HG03378 (cell line): ENCODE measurements around the gene TMEM31.
"Not testable (repeated sequence)": the region's sequence is repeated elsewhere in the genome, so short reads cannot be mapped to it uniquely, and the experiment has no call there.

Source experiments
- ATAC-seq: cut with Tn5 transposase; IDR thresholded peaks from one replicate; pipeline ENCODE4 v1.9.1; 2021; ENCODE audit warnings: mild to moderate bottlenecking, moderate library complexity; ENCODE audit not compliant: unreplicated experiment

Gene TMEM31

DNA sequence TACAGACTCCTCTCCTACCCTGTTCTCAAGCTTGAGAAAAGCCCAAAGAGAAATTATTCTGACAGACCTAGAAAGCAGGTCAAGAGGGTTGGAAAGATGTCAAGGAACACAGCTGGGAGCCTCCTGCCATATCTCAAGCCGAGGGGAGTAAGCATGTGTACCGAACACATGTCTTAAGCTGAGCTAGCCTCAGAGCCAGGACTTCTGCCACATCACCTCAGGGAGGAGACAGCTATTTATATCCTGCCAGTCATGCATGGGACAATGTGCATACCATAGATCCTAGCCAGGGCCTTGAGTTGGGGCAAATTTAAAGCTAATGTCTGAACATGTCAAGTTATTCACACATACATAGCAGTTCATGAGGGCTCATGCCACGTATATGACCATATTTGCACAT, 11.8 kb downstream of the TMEM31 start:
- no peak for ATAC-seq

DNA sequence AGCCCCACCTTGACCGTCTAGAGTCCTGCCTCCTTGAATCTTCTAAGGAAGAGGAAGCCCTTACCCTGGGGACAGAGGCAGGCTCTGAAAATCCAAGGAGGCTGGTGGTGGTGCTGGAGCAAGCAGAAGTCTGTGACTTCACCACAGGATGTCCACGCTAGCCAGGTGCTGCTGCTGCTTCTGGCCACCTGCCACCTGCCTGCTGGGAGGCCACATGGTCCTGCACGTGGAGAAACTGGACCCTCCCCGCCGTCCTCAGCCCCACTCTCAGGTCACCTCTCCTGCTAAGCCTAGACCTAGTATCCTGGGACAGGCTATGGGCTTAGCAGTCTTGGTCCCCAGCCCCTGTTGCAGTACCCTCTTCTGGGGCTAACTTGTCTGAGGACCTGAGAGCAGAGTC, 15.8 kb downstream of the TMEM31 start:
- ATAC-seq, result no peak

DNA sequence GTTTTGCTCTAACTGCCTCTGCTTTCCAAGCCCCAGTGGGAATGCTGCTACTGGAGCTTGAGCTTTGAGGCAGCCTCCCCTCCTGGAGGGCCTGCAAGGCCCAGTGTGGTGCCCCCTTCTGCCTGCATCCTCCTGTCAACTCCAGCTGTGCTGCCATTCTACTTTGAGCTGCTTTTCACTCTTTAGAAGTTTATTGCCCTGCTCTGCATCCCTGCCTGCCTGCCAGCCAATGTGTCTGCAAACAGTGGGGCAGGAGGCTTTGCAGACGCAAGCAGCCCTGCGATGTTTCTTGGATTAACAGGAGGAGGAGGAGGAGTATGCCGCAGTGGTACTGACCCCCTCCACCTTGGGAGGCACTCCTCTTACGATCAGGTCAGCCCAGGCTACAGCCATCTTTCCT, 16.4 kb downstream of the TMEM31 start:
- no peak for ATAC-seq

GRCh38 chrX:103729015-103729414, 18.3 kb downstream of the TMEM31 start:
- ATAC-seq, result no peak

GRCh38 chrX:103730147-103730795, 19.6 kb downstream of the TMEM31 start:
- no peak for ATAC-seq

DNA sequence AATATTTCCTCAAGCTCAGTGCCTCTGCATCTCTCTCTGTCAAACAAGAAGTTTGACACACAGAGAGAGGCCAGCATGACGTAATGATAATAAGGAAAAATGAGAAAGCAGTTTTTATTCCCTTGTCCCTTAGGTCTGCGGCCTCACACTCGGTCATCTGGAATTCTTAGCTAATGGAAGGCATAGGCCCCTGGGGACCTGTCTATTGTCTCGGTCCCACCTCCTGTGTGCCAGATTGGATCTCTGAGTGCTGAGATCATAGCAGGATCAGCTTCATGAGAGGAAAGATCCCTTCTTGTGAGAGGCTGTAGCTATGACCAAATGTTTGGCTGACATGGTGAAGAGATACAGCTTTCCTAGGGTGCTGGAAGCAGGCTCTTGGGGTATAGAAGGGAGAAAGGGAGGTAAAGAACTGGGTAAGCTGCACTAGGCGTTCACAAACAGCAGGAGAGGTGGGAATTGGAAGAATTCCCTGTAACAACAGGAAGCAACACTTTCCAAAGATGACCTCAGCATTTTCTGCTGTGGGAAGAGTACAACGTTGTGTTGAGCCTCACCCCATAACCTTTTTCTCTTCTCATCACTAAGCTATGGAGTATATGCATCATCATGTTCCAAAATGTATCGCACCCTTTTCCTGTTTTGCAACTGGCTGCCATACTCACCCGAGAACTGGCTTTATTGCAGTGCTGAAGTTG, 20.2 kb downstream of the TMEM31 start:
- no peak for ATAC-seq

GRCh38 chrX:103733017-103733416, 22.3 kb downstream of the TMEM31 start:
- ATAC-seq, result no peak

DNA sequence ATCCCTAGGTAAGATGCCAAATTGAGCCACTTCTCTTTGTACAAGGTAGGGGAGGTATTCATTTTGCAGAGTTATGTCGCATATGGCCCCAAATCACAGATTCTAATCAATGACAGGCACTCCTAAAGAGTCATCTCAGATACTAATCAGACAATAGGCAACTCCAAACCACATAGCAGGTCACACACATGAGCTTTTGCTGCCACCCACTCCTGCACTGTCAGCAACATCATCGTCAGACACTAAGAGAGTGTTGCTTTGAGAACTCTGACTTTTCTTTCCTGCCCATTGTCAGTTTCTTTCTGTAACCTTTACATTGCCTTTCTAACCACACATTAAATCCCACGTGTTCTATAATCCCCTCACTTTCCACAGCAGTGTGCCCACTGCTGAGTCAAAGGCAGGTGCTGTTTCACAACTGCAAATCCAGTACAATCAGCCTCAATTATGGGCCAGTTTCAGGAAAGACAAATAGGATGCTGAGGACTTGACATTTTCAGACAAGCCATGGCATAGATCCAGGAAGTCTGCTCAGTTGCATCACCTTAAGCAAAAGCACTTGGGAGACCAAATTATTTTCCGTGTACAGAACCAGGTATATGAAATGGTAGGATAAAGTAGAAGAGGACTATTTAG, 23.5 kb downstream of the TMEM31 start:
- no peak for ATAC-seq

GRCh38 chrX:103737696-103738095, 27.0 kb downstream of the TMEM31 start:
- ATAC-seq, result no peak

DNA sequence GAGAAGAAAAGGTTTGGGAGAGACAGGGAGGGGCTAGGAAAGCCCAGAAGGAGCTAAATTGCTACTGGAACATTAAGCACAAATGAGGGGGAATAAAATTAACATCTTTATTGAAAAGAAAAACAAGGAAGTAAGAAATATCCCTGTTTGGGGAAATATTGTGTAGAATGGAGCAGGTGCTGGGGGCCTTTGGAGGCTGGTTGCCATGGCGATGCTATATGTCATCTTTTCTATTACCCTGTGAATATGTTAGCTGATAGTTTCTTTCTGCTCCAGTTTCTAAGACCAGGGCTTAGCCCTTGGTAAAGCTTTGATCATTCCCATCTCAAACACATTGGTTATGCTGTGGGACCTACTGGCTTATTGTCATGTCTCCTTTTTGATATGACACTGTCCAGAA, 28.7 kb downstream of the TMEM31 start:
- no peak for ATAC-seq

GRCh38 chrX:103741879-103742278, 31.2 kb downstream of the TMEM31 start:
- no peak for ATAC-seq

DNA sequence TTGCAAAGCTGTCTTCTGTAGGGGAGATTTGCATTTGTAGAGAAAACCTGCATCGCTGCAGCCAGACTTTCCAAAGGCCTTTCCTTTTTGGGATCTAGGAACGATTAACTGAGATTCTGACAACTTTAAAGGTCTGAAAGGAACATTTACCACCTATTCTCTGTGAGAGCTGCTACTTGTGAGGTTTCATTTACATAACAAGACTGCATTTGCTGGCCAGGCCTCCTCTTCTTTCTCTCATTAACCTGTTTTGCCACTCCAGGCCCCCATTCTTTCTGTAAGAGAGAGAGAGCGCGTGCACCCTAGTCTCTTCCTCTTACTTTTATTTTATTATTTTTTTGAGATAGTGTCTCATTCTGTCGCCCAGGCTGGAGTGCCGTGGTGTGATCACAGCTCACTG, 31.6 kb downstream of the TMEM31 start:
- ATAC-seq, result no peak

- ATAC-seq, result no peak
Observed at GRCh38 chrX:103747163-103747562, 36.5 kb downstream of the TMEM31 start.

DNA sequence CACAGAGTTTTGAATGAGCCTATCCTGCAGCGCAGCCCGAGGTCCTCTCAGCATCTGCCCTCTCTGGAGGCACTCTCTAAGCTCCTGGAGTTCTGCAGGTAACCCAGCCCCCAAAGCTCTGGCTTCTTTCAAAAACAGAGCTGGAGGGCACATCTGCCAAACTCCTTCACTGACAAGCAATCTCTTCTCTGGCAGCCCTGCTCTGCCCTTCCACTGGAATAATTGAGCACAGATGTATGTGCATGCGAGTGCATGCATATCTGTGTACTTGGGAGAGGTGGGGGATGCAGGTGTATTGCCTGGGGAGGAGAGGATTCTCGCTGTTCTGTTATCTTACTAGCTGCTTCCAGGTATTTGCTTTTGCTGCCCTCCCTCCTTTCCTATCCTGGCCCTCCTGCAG, 43.7 kb downstream of the TMEM31 start:
- no peak for ATAC-seq

- no peak for ATAC-seq
Observed at GRCh38 chrX:103756736-103757135, 46.0 kb downstream of the TMEM31 start.

GRCh38 chrX:103758555-103758954, 47.8 kb downstream of the TMEM31 start:
- no peak for ATAC-seq

GRCh38 chrX:103763541-103763940, 52.8 kb downstream of the TMEM31 start:
- not testable (repeated sequence) for ATAC-seq
